Hepatocyte (in vitro differentiated cells): ENCODE data around the gene MIER2. TPM values are rescaled to one million over a fixed set of nuclear protein-coding genes. Genes with fewer than 3 reads are reported as not detected.
A peak's percentile ranks its signal among the peaks of the same experiment; 100 is the strongest.

Experiments used
- DNase-seq: peaks from one replicate; pipeline ENCODE4 v3.0.0-alpha.2; 2016; ENCODE audit warnings: low spot score
- H2AFZ ChIP-seq: fragments of 200-600 bp; sonication (generic); 2 replicates; pipeline ENCODE4 v1.6.0; 2016; ENCODE audit warnings: antibody characterized with exemption, mild to moderate bottlenecking
- H3K27ac ChIP-seq: fragments of 200-600 bp; sonication (generic); 2 replicates; pipeline ENCODE4 v1.5.1; 2016; ENCODE audit warnings: mild to moderate bottlenecking
- H3K27me3 ChIP-seq: fragments of 200-600 bp; sonication (generic); 2 replicates; pipeline ENCODE4 v1.6.1; 2016
- H3K36me3 ChIP-seq: fragments of 200-600 bp; sonication (generic); replicated peaks from 2 replicates; pipeline ENCODE4 v1.5.1; 2016; ENCODE audit warnings: low read depth; ENCODE audit not compliant: insufficient read depth
- H3K4me1 ChIP-seq: fragments of 200-600 bp; sonication (generic); 2 replicates; pipeline ENCODE4 v1.5.1; 2016; ENCODE audit warnings: mild to moderate bottlenecking, moderate library complexity; ENCODE audit not compliant: insufficient read depth
- H3K4me2 ChIP-seq: fragments of 200-600 bp; sonication (generic); 2 replicates; pipeline ENCODE4 v1.6.0; 2016
- H3K4me3 ChIP-seq: fragments of 200-600 bp; sonication (generic); 2 replicates; pipeline ENCODE4 v1.5.1; 2016; ENCODE audit warnings: mild to moderate bottlenecking
- H3K79me2 ChIP-seq: fragments of 200-600 bp; sonication (generic); 2 replicates; pipeline ENCODE4 v1.6.0; 2017; ENCODE audit warnings: mild to moderate bottlenecking
- H3K9me2 ChIP-seq: fragments of 200-600 bp; sonication (generic); replicated peaks from 2 replicates; pipeline ENCODE4 v1.6.0; 2017; ENCODE audit warnings: mild to moderate bottlenecking; ENCODE audit not compliant: insufficient read depth
- H3K9me3 ChIP-seq: fragments of 200-600 bp; sonication (generic); 2 replicates; pipeline ENCODE4 v1.5.1; 2016; ENCODE audit warnings: low read depth, mild to moderate bottlenecking
- H4K20me1 ChIP-seq: fragments of 200-600 bp; sonication (generic); 2 replicates; pipeline ENCODE4 v1.6.0; 2016; ENCODE audit warnings: mild to moderate bottlenecking; ENCODE audit not compliant: insufficient read depth, poor library complexity, severe bottlenecking
- EZH2 ChIP-seq: fragments of 200-600 bp; sonication (generic); IDR thresholded peaks from 2 replicates; pipeline ENCODE4 v1.6.1; 2016; ENCODE audit warnings: antibody characterized with exemption, mild to moderate bottlenecking, borderline replicate concordance
- EZH2phosphoT487 ChIP-seq: fragments of 200-600 bp; sonication (generic); IDR thresholded peaks from one replicate; pipeline ENCODE4 v1.6.1; 2018; ENCODE audit warnings: antibody characterized with exemption, mild to moderate bottlenecking, low read depth, moderate library complexity; ENCODE audit not compliant: unreplicated experiment, severe bottlenecking
- WGBS: methylation state at CpG from one replicate; pipeline ENCODE4 v1.1.6; 2016; ENCODE audit warnings: low lambda C conversion rate; ENCODE audit errors: missing lambda C conversion rate; 5-methylcytosine and 5-hydroxymethylcytosine counted together
- polyA plus RNA-seq: library from polyadenylated mRNA; unstranded; fragments of >200 nt; fragmentation: Nextera tagmentation; extraction: Ambion mirVana; gene quantifications from 2 replicates; pipeline ENCODE4 v1.2.1, GENCODE V29; 2016
- total RNA-seq: library from RNA; depleted of rRNA; stranded (reverse); fragments of >200 nt; gene quantifications from 2 replicates; pipeline ENCODE4 v1.2.3, GENCODE V29; 2014
- TF ChIP-seq, protein P1 (sequence below): fragments of 200-600 bp; sonication (generic); IDR thresholded peaks from 2 replicates; pipeline ENCODE4 v1.5.1; 2016; ENCODE audit warnings: antibody characterized with exemption, mild to moderate bottlenecking; ENCODE audit not compliant: poor library complexity

Gene MIER2
- total and polyA plus RNA-seq, 2 experiments from 2014 or later, result 8.4 to 47.3 TPM

DNA sequence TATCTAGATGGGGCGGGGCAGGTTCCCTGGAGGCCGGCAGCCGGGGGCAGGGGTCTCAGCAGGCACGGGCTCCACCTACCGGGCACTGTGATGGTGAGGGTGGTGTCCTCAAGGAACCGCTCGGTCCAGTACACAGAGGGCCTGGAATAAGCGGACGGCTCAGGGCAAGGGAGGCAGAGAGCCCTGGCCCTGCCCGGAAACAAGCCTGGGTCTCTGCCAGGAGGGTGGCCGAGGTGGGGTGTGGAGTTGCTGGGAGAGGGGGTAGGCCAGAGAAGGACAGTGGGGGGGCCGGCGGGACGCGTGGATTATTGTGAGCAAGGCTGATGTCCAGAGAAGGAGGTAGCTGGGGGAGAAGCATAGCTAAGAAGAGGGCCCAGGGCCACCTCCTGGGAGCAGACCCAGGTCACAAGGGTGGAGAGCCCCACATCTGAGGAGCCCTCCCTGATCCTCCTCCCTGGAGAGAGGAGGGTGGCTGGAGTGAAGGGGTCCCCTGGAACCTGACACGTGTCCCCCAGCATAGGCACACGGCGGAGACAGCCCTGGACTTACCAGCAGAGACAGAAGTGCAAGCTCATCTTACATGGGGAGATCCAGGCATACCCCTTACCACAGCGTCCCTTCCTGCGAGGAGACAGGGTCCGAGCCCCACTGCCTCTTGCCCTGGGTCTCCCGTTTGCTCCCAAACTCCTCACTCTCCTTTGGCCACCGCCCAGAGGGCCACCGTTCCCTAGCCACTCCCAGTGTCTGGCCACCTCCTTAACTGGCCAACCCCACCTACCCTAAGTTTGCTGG lies 29.0 kb upstream of the MIER2 start:
- Histone ChIP-seq H3K79me2 (no peaks in the 10 kb centered on the region), H3K9me3 (no peaks in the 10 kb centered on the region), H2AFZ (no peak overlapping the region), H3K4me2 (no peak overlapping the region), H3K27me3 (peaks cover 4% of the 10 kb centered on the region), H4K20me1 (no peaks in the 10 kb centered on the region), H3K4me3 (no peak overlapping the region), H3K4me1 (no peaks in the 10 kb centered on the region), H3K27ac (no peak overlapping the region), H3K36me3 (no peaks in the 10 kb centered on the region), H3K9me2 (no peaks in the 10 kb centered on the region)
- TF ChIP-seq EZH2, result no peak
- TF ChIP-seq, protein P1, sequence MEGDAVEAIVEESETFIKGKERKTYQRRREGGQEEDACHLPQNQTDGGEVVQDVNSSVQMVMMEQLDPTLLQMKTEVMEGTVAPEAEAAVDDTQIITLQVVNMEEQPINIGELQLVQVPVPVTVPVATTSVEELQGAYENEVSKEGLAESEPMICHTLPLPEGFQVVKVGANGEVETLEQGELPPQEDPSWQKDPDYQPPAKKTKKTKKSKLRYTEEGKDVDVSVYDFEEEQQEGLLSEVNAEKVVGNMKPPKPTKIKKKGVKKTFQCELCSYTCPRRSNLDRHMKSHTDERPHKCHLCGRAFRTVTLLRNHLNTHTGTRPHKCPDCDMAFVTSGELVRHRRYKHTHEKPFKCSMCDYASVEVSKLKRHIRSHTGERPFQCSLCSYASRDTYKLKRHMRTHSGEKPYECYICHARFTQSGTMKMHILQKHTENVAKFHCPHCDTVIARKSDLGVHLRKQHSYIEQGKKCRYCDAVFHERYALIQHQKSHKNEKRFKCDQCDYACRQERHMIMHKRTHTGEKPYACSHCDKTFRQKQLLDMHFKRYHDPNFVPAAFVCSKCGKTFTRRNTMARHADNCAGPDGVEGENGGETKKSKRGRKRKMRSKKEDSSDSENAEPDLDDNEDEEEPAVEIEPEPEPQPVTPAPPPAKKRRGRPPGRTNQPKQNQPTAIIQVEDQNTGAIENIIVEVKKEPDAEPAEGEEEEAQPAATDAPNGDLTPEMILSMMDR, result no peak
- no peak for TF ChIP-seq EZH2phosphoT487
- WGBS, result 94% methylated on average over 20 of the region's 24 CpGs
- DNase-seq, result no peak

DNA sequence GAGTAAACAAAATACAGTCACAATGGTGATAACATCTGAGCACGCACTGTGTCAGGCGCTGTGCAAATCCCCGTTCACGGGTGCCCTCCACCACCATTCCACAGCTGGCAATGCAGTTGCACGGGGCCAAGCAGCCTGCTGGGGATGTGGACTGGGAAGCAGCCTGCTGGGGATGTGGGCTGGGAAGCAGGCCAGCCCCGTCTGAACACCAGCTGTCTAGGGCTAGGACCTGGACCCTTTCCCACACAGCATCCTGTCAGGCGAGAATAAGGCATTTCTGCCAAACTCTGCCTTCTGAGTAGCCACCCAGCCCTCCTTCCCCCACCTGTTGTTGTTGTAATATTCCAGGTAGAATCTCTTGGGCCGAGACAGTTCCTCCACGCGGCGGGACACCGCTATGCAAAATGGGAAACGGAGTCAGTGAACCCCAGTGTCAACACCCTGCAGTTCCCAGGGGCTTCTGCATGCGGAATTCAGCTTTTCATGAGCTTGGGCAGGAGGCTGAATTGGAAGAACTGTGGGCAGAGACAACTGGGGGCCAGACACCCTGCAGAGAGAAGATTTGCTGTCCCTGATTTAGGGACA lies 27.8 kb upstream of the MIER2 start:
- Histone ChIP-seq H4K20me1 (no peaks in the 10 kb centered on the region), H3K4me1 (no peaks in the 10 kb centered on the region), H3K9me2 (no peaks in the 10 kb centered on the region), H3K9me3 (no peaks in the 10 kb centered on the region), H3K4me3 (no peak overlapping the region), H3K27me3 (peaks cover 4% of the 10 kb centered on the region), H3K79me2 (no peaks in the 10 kb centered on the region), H3K4me2 (no peak overlapping the region), H3K27ac (no peak overlapping the region), H2AFZ (no peak overlapping the region), H3K36me3 (no peaks in the 10 kb centered on the region)
- TF ChIP-seq EZH2phosphoT487, result no peak
- WGBS, result 73% methylated on average over 14 of the region's 14 CpGs
- DNase-seq, result peak; percentile 57

DNA sequence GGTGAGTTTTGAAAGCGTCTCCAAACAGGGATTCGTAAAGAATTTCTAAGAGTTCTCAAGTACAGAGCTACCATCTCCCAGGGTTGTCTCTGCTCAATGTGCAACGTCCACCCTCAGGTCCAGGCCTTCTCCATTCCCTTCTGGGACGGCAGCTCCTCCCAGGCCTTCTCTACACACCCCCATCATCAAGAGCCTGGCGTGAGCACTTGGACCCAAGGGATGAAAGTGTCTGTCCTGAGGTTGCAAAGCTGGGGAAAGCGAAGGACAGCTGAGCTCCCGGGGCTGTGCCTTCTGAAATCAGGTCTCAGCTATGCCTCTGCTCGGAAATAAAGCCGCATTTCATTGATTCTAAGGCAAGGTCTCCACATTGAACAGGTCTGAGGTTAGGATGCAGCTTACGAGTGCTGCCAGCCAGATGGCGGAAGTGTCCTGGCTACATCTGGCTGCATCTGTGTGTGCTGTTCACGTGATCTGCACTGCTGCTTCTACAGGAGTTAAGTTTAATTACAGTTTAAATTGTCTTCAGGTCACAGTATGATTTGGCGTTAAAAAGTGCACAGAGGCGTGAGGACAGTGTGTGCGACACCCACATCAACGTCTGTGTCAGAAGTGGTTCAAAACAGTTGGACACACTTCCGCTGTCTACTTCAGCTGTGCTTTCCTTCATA lies 27.0 kb upstream of the MIER2 start:
- Histone ChIP-seq H3K27ac (no peak overlapping the region), H3K9me2 (no peaks in the 10 kb centered on the region), H2AFZ (no peak overlapping the region), H3K79me2 (no peaks in the 10 kb centered on the region), H3K4me2 (no peak overlapping the region), H4K20me1 (no peaks in the 10 kb centered on the region), H3K36me3 (no peaks in the 10 kb centered on the region), H3K9me3 (no peaks in the 10 kb centered on the region), H3K4me1 (no peaks in the 10 kb centered on the region), H3K27me3 (peaks cover 4% of the 10 kb centered on the region), H3K4me3 (no peak overlapping the region)
- no peak for DNase-seq
- 83% methylated on average over 17 of the region's 17 CpGs for WGBS
- no peak for TF ChIP-seq EZH2phosphoT487
- TF ChIP-seq, protein P1, result no peak
